ENCODE results near the gene NFKB2. TPM values are rescaled to one million over a fixed set of nuclear protein-coding genes. Genes with fewer than 3 reads are reported as not detected.

Gene NFKB2
- total RNA-seq, 1 donor from 2014 or later = 88.4 TPM

DNA sequence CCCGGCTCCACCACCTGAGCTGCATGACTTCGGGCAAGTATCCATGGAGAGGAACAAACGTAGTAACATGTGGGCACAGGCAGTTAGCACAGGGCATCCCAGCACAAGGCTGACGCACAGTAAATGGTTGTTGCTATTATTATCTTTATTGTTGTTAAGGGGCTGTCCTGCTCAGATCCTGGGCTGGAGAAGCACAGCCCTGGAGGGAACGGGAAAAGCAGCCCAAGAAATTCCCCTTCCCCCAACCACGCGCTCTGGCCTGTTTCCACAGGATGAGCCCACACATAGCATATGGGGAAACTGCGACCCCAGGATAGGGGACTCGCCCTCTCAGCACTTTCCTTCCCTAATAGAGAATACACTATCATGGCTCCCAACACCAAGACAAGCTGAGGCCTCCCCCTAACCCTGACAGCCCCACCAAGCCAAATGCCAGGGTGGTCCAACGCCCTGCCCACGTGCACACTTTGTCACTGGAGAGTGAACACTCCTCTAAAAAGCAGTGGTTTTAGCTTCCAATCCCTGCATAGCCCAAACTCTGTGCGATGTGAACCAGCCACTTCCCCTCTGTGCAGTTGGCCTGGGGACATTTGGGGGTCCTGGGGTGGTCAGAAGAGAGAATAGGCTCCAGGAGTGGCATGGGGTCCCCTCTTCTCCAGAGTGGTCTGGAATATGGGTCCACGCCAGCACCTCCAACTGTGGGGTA lies 12.1 kb downstream of the NFKB2 start:
- no peak for DNase-seq (ENCODE audit: extremely low read depth, low read depth, low spot score)

DNA sequence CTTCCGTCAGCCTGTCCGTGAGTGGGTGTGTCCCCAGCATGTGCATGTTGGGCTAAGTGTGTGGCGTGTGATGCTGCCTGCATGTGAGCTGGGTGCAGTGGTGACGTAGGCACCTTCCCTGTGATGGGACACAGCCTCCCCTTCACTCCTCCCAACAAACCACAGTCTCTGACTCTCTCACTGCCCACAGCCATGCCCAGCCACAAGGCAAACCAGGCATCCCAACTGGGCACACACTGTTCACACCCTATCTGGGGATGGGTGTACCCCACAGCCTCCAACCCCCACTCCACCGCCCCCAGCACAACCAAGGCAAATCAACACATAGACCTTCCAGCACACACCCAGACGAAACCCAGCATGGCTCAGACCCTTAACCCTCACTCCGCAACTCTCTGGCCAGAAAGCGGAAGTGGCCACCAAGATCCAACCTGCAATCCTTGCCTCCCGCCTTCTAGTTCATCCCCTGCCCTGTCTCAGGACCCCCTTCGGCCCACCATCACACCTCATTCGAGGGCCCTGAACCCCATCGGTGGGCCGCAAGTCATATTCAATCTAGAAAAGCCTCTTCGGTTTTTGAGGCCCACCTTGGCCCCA lies 12.7 kb downstream of the NFKB2 start:
- DNase-seq (ENCODE audit: extremely low read depth, low read depth, low spot score) = no peak

DNA sequence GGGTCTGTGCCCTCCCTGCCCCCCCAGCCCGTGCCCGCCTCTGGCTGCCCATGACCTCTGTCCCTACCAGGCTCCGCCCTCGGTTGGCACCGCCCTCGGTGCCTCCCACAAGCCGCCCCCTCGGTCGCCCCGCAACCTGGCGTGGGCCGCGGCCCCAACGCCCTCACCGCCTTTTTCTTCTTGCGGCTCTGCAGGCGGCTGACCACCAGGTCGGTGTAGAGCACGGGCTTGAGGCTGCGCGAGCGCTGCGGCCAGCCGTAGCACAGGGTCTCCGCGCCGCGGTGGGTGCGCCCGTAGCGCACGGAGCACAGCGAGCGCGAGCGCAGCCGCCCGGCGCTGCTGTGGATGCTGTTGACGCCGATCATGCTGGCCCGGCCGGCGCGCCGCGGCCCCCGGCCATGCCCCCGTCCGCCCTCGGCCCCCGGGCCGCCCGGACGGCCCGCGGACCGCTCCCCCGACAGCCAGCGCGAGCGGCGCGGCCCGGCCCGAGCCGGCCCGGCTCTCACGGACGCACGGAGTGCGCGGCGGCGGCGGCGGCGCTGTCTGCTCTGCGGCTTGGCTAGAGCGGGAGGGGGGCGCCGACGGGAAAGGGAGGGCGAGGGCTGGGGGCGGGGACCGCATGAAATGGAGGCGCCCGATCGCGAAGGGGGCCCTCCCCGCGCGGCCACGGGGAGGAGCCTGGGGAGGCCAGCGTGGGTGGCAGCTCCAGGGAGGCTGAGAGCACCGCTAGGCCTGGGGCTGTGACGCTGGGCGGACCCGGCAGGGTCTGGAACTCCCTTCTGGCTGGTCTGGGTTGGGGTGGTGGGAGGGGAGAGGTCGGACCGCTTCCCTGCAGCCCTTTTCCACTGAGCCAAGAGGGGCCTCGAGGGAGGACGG lies 13.5 kb downstream of the NFKB2 start:
- DNase-seq (ENCODE audit: extremely low read depth, low read depth, low spot score) = no peak

DNA sequence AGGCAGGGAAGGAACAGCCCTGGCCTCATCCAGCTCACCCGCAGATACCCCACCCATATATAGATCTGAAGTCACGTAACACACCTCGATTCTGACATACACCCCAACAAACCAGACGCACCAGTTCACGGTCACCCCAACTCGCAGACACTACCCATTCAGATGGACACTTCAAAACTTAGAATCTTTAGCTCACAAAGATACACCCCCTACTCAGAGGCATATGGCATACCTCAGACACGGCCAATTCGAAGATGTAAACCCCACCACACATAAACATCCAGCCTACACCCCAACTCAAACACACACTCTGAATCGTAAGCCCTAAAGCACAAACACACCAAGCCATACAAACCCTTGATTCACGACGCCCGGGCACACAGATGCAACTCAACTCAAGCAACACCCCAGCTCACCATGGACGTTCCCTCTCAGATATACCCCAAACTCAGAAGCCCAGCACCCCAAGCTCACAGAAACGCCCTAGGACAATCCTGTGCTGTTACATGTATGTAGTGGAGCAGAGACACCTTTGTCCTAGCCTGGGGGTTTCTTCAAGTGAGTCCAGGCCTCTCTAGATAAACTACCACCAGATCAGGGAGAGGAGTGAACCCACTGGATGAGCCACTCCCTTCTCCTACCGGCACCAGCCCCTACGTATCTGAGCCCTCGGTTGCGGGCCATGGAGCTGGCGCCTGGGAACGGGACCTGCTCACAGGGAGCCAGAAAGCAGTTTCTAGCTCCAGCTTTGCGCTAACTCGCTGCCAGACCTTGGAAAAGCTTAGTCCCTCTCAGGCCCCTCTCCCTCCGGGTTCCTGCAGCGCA lies 14.3 kb downstream of the NFKB2 start:
- DNase-seq (ENCODE audit: extremely low read depth, low read depth, low spot score) = no peak

DNA sequence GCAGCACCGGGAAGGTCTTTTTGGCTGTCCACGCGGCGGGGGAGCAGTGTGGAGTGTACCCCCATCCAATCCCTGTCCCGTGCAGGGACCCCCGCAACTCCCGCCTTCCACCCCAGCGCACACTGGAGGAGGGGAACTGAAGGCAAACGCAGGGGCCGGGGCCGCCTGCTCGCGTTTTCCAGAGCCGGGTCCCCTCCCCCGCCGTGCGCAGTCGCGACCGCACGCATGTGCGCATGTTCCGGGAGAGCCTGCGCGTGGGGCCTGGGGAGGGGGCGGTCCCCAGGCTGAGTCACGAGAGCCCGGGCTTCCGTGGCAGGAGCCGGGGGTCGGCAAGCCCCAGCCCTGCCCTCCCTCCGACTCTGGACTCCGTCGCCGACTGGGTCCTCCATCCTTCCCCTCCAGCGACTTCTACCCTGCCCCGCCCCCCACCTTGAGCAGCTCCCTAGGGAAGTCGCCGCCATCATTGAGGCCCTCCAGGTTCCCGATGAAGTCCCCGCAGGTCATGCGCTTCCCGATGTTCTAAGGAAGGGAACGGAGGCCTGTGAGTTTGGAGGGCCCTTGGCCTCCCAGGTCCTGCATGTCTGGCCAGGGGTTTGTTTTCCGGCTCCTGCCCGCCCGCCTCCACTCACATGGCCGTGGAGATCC lies 15.0 kb downstream of the NFKB2 start:
- DNase-seq (ENCODE audit: extremely low read depth, low read depth, low spot score) = no peak

DNA sequence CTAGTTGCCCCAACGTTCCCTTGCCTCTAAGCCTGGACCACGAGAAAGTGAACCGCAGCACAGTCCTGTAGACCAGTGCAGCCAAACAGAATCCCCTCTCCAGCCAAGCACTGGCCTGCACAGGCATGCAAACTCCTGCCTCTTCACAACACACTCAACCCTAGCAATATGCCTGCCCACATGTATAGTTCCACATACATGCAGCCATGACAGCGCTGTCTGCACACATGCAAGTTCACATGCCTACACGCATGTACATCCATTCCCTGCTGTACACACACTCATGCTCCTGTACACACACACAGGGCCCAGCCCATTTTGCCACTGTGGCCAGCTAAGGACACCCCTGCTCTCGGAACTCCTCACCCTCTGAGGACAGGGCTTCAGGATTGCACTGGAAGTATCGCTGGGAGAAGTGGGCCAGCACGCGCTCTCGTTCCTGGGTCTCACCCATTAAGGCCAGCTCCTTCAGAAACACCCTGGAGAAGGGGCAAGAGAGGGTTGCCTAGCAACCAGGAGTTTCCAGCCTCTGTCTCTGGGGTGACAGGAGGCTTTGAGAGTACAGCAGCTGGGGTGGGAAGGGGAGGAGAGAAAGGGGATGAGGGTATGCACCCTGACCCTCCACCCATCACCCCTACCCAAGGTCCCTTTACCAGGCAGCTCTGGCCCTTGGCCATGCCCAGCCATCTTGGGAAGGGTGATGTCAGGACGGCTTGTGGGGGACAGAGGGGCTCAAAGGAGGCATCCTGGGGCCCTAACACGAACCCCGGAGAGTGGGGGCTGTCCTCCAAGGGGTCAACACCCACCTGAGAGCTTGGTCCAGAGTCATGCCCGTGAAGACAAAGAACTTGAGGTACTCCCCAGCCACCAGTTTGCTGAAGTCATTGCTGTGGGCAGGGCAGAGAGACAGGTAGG lies 16.1 kb downstream of the NFKB2 start:
- no peak for DNase-seq (ENCODE audit: extremely low read depth, low read depth, low spot score)

DNA sequence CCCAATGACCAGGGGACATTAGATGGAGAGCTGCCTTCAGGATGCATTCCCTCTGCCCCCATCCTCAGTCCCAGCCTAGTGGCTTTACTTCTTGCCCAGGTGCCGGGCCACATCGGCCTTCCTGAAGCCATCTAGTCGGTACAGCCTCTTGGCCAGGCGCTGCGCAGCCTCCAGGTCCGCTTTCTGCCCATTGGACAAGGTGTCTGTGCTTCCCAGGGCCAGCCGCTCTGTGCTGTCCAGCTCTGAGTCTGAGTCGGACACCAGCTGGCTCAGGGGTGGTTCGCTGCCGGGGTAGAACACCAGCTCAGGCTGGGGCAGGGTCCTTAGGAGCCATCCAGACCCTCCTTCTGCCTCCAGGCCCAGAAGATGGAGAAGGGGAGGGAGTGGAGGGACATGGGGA lies 16.8 kb downstream of the NFKB2 start:
- DNase-seq (ENCODE audit: extremely low read depth, low read depth, low spot score) = no peak

DNA sequence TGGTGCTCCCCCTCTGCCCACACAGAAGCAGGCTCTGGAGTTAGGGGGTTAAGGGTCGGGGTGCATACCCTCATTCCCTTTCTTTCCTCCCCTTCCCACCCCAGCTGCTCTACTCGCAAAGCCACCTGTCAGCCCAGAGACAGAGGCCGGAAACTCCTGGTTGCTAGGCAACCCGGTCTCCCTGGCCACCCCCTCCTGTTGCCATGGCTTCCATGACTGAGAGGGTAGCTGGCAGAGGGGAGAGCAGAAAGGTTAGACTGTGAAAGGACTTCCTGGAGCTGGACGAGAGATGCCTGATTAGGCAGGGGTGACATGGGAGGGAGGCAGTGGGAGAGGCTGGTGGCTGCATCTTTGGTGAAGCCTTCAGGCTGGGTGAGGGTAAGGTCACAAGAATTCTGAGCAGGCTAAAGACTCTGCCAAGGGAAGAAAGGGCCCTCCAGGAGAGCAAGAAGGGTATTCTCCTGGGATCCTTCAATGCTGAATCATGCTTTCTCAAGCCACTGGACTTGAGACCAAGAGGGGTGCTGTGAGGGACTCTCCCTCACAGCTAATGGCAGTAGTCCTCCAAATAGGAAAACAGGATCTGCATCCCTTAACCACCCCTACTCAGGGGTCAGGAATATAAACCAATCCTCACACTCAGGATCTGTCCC lies 17.7 kb downstream of the NFKB2 start:
- no peak for DNase-seq (ENCODE audit: extremely low read depth, low read depth, low spot score)

DNA sequence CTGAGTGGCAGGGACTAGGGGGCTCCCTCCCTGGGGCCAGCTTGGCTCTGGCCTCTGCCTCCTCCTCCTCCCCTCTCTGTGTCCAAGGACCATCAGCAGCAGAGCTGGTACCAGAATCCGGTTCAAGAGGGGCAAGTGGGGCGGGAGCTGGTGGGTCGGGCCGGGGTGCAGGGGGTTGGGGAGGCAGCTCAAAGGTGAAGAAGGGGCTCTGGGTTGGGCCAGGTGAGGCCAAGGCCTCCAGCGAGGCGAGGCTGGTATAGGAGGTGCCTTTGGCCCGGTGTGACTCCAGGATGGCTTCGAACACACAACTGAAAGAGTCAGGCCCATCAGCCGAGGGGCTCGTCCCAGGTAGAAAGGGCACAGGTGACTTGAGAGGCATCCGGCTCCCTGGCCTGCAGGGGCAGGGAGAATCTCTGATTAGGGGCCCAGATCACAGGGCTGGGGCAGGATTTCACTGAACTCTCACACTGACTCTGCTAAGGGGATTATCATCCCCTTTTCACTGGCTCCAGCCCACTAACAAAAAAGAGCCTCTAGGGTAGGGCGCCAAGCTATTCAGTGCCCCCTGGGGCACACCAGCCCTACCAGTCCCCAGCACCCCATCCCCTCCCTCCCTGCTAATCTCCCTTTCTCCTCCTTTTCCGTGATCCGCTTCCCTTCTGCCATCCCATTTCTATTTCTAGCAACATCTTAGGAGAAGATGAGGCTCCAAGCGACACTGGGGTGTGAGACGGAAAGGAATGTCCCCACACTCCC lies 18.5 kb downstream of the NFKB2 start:
- DNase-seq (ENCODE audit: extremely low read depth, low read depth, low spot score) = no peak

DNA sequence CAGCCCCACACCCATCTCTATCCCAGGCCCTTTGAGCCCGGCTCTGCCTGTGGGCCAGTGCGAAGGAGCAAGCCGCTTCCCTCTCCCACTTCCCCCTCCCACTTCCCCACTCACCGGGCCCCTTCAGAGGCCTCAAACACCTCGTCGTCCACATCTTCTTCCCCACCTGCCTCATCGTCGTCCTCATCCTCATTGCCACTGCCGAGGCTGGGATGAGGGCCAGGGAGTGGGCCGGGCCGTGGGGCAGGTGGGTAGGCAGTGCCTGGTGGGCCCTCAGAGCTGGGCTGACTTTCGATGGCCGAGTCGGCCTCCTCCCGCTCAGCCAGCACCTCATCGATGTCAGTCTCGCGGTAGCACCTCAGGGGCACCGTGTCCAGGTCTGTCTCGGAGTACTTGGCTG lies 19.2 kb downstream of the NFKB2 start:
- no peak for DNase-seq (ENCODE audit: extremely low read depth, low read depth, low spot score)

DNA sequence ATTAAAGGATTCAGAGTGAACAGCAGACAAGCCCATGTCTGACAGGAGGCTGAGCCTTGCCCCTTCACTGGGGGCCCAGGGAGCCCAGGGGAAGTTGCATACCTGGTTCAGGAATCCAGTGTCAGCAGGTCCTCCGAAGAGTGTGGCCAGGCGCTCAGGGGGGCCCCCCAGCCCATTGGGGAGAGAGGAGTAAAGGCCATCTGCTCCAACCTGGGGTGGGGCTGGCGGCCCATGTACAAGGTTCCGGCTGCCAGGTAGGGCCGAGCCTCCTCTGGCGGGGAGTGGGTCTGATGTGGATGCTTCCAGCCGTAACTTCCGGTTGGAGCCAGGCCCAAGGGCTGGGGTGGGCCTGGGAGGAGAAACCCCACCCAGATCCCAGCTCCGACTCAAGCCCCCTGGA lies 20.8 kb downstream of the NFKB2 start:
- DNase-seq (ENCODE audit: extremely low read depth, low read depth, low spot score) = no peak

DNA sequence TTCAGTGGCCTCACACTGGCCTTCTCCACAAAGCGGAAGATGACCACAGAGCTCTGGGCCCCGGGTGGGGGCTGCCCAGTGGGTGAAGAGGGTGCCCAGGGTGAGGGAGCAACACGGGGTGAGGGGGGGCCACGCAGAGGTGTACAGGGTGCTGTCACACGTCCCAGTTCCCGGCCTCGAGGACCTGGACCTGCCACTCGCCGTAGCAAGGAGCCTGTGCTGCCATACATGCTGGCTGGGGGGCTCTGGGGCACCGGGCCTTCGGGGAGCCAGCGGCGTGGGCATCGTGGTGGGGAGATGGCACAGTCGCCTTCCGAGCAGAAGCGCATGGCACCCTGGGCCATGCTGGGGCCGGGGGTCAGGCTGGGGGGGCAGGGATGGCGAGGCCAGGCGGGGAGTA lies 21.2 kb downstream of the NFKB2 start:
- no peak for DNase-seq (ENCODE audit: extremely low read depth, low read depth, low spot score)

DNA sequence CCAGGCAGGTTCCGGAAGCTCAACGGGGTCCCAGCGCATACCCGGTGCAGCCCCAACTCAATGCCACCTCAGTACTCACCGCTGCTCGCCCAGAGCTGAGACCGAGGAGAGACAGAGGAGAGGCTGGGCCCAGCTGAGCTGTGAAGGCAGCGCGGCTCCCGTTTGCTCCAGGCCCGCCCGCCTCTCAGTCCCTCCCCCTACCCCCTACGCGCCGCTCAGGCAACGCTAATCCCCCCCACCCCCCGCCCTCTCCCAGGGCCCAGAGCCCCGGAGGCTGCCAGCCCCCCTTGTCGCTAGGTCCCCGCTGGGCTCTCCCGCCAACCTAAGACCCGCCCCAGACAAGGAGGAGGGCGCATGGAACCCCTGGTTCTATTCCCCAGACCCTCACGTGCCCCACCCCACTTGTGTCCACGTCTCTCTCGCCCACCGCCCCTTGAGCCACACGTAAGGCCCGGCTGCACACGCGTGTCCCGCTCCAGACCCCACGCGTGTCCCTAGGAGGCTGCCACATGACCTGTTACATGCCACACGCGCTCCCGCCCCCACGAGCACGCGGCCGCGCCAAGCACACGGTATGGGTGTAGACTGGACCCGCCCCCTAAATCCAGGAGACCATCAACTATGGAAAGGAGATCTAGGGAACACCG lies 23.2 kb downstream of the NFKB2 start, which contains the start of gene PSD:
Gene PSD, minus strand, starts transcription at position 164 of the 647 bp plus-strand sequence. CDS start 1,747 bp downstream, outside the sequence.
- no peak for DNase-seq (ENCODE audit: extremely low read depth, low read depth, low spot score)

DNA sequence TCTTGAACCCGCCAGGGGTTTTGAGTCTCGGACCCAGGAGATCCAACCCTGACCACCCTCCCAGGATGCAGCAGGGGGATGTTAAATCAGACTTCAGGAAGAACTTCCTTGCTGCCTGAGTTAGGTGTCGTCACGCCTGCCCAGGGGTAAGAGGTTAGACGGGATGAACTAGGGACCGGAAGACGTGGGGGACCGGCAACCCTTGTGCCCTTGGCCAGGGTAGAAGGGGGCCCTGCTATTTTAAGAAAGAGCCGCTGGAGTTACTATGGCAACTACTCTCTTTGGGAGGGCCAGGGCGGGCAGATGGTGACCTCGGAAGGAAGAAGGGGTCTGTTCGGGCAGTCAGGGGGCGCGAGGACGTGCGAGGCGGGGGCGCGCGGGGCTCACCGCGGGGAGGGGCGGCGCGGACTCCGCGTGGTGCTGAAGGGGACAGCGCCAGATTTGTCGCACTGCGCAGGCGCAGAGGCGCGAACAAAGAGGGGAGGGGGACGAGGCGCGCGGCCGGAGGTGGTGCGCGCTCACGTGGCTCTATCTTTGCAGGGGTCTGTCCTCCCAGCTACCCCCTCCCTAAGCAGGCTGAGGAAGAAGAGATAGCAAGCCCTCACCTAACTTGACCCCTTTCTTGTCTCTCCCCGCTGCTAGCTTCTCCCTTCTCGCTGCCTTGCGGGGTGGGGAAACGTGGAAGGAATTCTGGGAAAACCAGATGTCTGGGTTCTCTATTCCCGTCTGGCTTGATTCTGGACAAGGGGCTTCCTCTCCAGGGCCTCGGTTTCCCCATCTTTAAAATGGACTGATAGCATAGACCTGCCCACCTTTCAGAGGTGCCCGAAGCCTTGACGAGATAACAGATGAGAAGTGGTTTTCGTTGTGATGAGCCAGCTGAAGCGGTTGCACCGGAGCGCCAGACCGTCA lies 24.0 kb downstream of the NFKB2 start:
- no peak for DNase-seq (ENCODE audit: extremely low read depth, low read depth, low spot score)

DNA sequence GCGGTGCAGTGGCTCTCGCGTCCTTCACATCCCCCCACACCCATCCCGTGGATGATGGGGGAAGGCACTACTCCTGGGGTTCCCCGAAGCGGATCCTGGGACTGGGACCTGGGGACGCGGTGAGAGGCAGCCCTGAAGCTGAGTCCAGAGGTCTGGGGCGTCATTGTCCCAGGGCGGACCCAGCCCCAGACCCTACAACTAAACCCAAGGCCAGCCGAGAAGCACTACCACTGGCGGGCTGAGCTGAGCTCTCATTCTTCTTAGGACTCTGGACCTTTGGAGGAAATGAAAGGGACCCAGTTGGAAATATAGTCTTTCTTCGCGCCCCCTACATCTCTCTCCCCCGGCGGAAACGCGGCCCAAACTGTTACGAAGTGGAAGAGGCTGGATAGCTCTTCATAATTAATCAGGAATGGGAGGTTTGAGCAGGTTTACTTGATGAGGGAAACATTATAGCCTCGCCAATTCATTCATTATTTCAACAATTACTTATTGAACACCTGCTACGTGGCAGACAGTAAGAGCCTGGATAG lies 24.7 kb downstream of the NFKB2 start:
- DNase-seq (ENCODE audit: extremely low read depth, low read depth, low spot score) = no peak

All from glomerular endothelial cell (primary cell).